HG03103 (cell line): ENCODE results near the gene SLC36A4.
"Not testable (repeated sequence)": the region's sequence is repeated elsewhere in the genome, so short reads cannot be mapped to it uniquely, and the experiment has no call there.

Source experiments
- ATAC-seq: cut with Tn5 transposase; IDR thresholded peaks from one replicate; pipeline ENCODE4 v1.9.1; 2021; ENCODE audit warnings: low read depth; ENCODE audit not compliant: unreplicated experiment

SLC36A4 gene

GRCh38 chr11:93128574-93128973, 69.2 kb downstream of the SLC36A4 start:
- ATAC-seq: no peak

- no peak for ATAC-seq
Measured at GRCh38 chr11:93123351-93123898, 74.4 kb downstream of the SLC36A4 start.

- no peak for ATAC-seq
Measured at GRCh38 chr11:93122535-93123235, 75.1 kb downstream of the SLC36A4 start.

- ATAC-seq: no peak
Measured at GRCh38 chr11:93118276-93118675, 79.5 kb downstream of the SLC36A4 start.

- ATAC-seq: no peak
Measured at GRCh38 chr11:93117565-93117964, 80.2 kb downstream of the SLC36A4 start.

- ATAC-seq: no peak
Measured at GRCh38 chr11:93116641-93117441, 81.0 kb downstream of the SLC36A4 start.

GRCh38 chr11:93114304-93114703, 83.5 kb downstream of the SLC36A4 start:
- no peak for ATAC-seq

GRCh38 chr11:93113824-93114223, 84.0 kb downstream of the SLC36A4 start:
- ATAC-seq: no peak

- not testable (repeated sequence) for ATAC-seq
Measured at GRCh38 chr11:93111147-93111546, 86.6 kb downstream of the SLC36A4 start.

GRCh38 chr11:93100211-93100610, 97.6 kb downstream of the SLC36A4 start:
- ATAC-seq: no peak

GRCh38 chr11:93099806-93100205, 98.0 kb downstream of the SLC36A4 start:
- no peak for ATAC-seq
